ENCODE data around the gene NRXN3. TPM values are rescaled to one million over a fixed set of nuclear protein-coding genes. Genes with fewer than 3 reads are reported as not detected.

The NRXN3 gene
- total and polyA plus RNA-seq, 2 of the 4 experiments (the other 2 are of a cell fraction) = 4.8 to 25.1 TPM

GRCh38 chr14:78863143-78863542 is 693.0 kb downstream of the NRXN3 start:
- no TSS peak for BruUV-seq (replicated peaks)
- intact Hi-C loops (cut with micrococcal nuclease) = no loop called here
- in situ Hi-C loops (cut with MboI; ENCODE audit: low sequenced_read_pairs) = no loop called here
- H4K91ac ChIP-seq (ENCODE audit: insufficient read depth, low read depth, low read length) = no peak overlapping the region
- no peak overlapping the region for H2AK5ac ChIP-seq (ENCODE audit: low read depth, low read length)
- peak; percentile 43 for DNase-seq
- ChIA-PET CTCF (no interaction called here), POLR2A (ENCODE audit: unreplicated experiment) (no interaction called here)
- ATAC-seq (ENCODE audit: low read depth) = peak; percentile 49
- no peak overlapping the region for H4K8ac ChIP-seq (ENCODE audit: low read depth in 2 of 2, low read length in 2 of 2)
- no peak overlapping the region for H3K4me2 ChIP-seq (ENCODE audit: low read depth, low read length)
- no peaks in the 10 kb centered on the region for H3K9me3 ChIP-seq (ENCODE audit: control insufficient read depth, insufficient read depth, low read length)
- no peak overlapping the region for H3K4ac ChIP-seq (ENCODE audit: low read depth, low read length)
- WGBS, 2 experiments (ENCODE audit: extremely low coverage in 2 of 2, insufficient read length in 1 of 2) = 0% methylated on average over 1 of the region's 4 CpGs; no CpG with 5 or more reads in 1 of the 2 experiments
- no peak for TF ChIP-seq NFE2L2 (IDR thresholded peaks at IDR 0.05; ENCODE audit: low read depth, low read length)
- no peak for TF ChIP-seq RCOR1 (IDR thresholded peaks at IDR 0.05; ENCODE audit: insufficient replicate concordance, low read length)
- no peak for TF ChIP-seq MAZ (IDR thresholded peaks at IDR 0.05; ENCODE audit: borderline replicate concordance, low read depth, low read length)
- TF ChIP-seq CHD1 (IDR thresholded peaks at IDR 0.05; ENCODE audit: low read depth, low read length) = no peak
- peak; percentile 25; the same call in 1 of the 2 replicates for TF ChIP-seq BHLHE40 (IDR thresholded peaks at IDR 0.05; ENCODE audit: low read depth, low read length)
- no peak for TF ChIP-seq RFX5 (IDR thresholded peaks at IDR 0.05; ENCODE audit: low read depth, low read length)
- TF ChIP-seq RAD21 (IDR thresholded peaks at IDR 0.05; ENCODE audit: low read length) = no peak
- H2BK20ac ChIP-seq (ENCODE audit: low read depth, low read length) = no peak overlapping the region
- no peak overlapping the region for H2BK5ac ChIP-seq (ENCODE audit: low read depth, low read length, poor library complexity, severe bottlenecking)
- no peaks in the 10 kb centered on the region for H3K4me1 ChIP-seq (ENCODE audit: control insufficient read depth, insufficient read depth, low read length)
- no peak overlapping the region for H3K4me3 ChIP-seq (ENCODE audit: insufficient read depth, low read depth, low read length)
- no peak overlapping the region for H3K14ac ChIP-seq (replicated peaks; ENCODE audit: low read depth, low read length)
- no peak overlapping the region for H2AFZ ChIP-seq (replicated peaks; ENCODE audit: low read length, poor library complexity)
- no peaks in the 10 kb centered on the region for H3K9me1 ChIP-seq (ENCODE audit: insufficient read depth, low read length)
- H3K27me3 ChIP-seq (ENCODE audit: control insufficient read depth, insufficient read depth, low read length) = no peaks in the 10 kb centered on the region
- no peak overlapping the region for H2BK15ac ChIP-seq (ENCODE audit: low read depth, low read length)
- no peak overlapping the region for H3K23ac ChIP-seq (ENCODE audit: low read depth, low read length)
- no peak overlapping the region for H4K5ac ChIP-seq (ENCODE audit: low read depth, low read length)
- no peaks in the 10 kb centered on the region for H3K36me3 ChIP-seq (ENCODE audit: control insufficient read depth, insufficient read depth, low read length)
- H3K79me1 ChIP-seq (ENCODE audit: low read depth in 1 of 2, low read length in 2 of 2) = no peaks in the 10 kb centered on the region
- H3K9ac ChIP-seq (ENCODE audit: low read depth, low read length) = no peak overlapping the region
- H2AK9ac ChIP-seq (replicated peaks; ENCODE audit: low read depth, low read length, poor library complexity) = no peak overlapping the region
- H3K18ac ChIP-seq (ENCODE audit: low read depth, low read length) = no peak overlapping the region
- no peak overlapping the region for H3K56ac ChIP-seq (ENCODE audit: extremely low read depth, insufficient read depth, low read length)
- no peak overlapping the region for H3K27ac ChIP-seq (ENCODE audit: insufficient read depth, low read length)
- no peaks in the 10 kb centered on the region for H4K20me1 ChIP-seq (ENCODE audit: insufficient read depth, low read length)
- dilution Hi-C loops (cut with HindIII; ENCODE audit: low sequenced_read_pairs, unreplicated experiment) = no loop called here
- H2BK120ac ChIP-seq (ENCODE audit: low read depth, low read length) = no peak overlapping the region

Data from IMR-90 (cell line).